NCI-H526 (cell line): ENCODE results near the gene AFMID.
"Not testable (repeated sequence)": the region's sequence is repeated elsewhere in the genome, so short reads cannot be mapped to it uniquely, and the experiment has no call there.

Source experiments
- DNase-seq, 2 experiments: peaks; one replicate each; lab custom pipeline; 2025; lab: John Stamatoyannopoulos, UW

The AFMID gene, protein sequence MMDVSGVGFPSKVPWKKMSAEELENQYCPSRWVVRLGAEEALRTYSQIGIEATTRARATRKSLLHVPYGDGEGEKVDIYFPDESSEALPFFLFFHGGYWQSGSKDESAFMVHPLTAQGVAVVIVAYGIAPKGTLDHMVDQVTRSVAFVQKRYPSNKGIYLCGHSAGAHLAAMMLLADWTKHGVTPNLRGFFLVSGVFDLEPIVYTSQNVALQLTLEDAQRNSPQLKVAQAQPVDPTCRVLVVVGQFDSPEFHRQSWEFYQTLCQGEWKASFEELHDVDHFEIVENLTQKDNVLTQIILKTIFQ

DNA sequence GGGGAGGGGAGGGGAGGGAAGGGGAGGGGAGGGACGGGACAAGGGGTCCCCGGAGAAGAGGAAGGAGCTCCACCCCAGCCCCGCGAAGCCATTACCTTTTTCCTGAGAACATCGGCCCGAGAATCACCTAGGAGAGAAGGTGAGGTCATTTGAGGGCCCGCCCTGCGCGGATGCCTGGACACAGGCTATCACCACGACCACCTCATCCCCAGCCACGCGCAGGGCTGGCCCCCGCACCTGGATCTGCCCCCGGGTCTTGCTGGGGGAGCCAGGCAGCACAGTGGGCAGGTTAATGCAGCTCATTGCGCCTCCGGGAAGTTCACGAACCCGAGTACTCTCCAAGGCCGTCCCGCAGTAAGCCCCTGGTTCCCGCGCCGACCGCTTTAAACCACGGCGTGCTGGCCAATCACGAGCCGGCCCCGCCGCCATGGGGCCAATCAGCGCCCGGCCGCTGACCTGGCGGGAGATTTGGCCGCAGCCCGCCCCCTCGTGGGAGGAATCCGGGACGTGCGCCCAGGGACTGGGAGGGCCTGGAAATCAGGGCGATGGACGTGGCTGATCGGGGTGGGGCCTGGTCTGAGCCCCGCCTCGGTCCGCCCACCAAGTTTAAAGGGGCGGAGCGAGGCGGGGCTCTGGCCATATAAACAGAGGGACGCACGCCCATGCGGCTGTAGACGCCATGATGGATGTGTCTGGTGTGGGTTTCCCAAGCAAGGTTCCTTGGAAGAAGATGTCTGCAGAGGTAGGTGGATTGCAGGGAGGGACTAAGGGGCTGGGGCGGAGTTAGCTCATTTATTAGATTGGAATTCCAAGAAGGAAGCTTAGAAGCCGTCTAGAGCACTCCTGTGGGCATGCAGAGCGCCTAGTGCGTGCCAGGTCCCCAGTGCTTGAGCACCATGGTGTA is at the start of gene AFMID, which contains the start of gene TK1:
AFMID (plus strand) TSS at position 671 of the 904 bp plus-strand sequence; CDS start at position 680, 9 bp downstream.
TK1 (minus strand) TSS at position 361 of the 904 bp plus-strand sequence; CDS start at position 303, 58 bp downstream.
- peak; percentile 88 to 99 for DNase-seq

DNA sequence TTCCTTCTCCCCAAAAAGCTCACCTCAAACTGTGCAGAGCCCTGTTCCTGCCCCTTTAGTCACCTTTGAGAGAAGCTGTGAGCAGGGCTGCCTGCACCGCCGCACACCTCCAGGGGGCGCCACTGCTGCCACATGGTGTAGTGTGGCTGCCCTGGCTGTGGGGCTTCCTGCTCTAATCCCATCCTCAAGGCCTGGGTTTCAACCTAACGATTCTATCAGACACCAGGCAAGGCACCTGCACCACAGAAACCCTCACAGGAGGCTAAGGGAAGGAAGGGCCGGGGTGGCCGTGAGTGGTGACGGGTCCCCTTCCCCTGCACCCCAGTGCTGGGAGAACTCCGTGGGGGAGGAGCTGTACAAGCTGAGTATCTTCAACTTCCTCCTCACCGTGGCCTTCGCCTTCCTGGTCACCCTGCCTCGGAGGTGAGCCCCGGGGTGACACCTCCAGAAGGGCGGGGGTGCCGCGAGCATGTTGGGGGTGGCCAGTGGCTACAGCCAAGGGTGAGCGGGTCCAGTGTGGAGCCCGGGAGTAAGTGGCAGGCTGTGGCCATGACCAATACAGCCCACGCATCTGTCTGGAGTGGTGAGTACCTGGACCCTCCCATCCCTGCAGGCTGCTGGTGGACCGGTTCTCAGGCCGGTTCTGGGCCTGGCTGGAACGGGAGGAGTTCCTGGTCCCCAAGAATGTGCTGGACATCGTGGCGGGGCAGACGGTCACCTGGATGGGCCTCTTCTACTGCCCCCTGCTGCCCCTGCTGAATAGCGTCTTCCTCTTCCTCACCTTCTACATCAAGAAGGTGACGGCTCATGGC is 49.6 kb upstream of the AFMID start:
- DNase-seq = no peak

DNA sequence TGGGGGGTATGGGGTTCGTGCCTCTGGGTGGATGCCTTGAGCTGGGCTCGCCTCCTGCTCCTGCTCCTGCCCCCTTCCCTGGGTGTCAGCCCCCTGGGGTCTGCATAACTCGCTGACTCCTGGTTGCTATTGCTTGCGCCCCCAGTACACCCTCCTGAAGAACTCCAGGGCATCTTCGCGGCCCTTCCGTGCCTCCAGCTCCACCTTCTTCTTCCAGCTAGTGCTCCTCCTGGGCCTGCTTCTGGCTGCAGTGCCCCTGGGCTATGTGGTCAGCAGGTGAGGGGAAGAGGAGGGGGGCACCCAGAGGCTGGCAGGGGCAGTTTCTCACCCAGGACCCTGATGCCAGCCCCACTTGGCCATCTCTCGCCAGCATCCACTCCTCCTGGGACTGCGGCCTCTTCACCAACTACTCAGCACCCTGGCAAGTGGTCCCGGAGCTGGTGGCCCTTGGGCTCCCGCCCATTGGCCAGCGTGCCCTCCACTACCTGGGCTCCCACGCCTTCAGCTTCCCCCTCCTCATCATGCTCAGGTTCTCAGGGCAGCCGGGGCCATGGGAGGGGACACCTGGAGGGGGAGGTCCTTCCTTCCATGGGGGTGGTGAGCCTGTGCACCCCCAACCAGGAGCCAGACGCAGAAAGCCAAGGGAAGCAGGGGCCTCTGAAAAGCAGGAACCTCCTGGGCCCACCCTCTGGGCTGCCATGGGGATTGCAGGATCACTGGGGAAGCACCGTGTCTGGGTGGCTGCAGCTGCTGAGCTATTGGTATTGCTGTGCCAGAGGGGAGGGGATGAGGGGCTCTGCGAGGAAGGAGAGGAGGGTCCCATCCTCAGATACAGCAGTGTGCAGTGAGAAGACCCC is 48.7 kb upstream of the AFMID start:
- no peak for DNase-seq

DNA sequence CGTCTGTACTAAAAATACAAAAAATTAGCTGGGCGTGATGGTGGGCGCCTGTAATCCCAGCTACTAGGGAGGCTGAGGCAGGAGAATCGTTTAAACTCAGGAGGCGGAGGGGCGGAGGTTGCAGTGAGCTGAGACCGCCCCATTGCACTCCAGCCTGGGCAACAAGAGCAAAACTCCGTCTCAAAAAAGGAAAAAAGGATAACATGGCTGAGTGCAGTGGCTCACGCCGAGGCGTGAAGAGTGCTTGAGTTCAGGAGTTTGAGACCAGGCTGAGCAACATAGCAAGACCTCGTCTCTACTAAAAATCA is 47.3 kb upstream of the AFMID start:
- not testable (repeated sequence) for DNase-seq

DNA sequence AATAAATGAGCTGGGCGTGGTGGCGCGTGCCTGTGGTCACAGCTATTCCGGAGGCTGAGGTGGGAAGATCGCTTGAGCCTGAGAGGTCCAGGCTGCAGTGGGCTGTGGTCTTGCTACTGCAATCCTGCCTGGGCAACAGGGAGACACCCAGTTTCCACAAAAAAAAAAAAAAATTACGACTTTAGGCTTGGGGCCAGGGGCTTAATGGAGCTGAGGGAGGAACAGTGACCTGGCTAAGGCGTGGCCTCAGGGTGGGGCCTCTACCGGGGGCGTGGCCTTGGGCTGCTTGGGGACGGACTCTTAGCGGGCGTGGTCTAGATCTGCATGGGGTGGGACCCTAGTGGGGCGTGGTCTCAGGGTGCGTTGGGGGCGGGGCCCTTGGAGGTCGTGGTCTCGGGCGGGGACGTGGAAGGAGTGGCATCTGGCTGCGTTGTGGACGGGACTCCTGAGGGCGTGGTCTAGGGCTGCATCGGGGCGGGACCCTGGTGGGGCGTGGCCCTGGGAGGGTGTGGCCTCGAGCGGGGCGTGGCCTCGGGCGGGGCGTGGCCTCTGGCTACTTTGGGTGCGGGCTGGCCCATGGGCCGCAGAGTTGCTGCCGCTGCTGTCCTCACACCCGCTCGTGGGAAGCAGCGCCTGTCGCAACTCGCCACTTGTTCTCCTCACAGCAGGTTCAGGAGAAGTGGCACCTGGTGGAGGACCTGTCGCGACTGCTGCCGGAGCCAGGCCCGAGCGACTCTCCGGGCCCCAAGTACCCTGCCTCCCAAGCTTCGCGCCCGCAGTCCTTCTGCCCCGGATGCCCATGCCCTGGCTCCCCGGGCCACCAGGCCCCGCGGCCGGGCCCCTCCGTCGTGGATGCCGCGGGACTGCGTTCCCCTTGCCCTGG is 46.8 kb upstream of the AFMID start:
- peak; percentile 93 to 99 for DNase-seq

DNA sequence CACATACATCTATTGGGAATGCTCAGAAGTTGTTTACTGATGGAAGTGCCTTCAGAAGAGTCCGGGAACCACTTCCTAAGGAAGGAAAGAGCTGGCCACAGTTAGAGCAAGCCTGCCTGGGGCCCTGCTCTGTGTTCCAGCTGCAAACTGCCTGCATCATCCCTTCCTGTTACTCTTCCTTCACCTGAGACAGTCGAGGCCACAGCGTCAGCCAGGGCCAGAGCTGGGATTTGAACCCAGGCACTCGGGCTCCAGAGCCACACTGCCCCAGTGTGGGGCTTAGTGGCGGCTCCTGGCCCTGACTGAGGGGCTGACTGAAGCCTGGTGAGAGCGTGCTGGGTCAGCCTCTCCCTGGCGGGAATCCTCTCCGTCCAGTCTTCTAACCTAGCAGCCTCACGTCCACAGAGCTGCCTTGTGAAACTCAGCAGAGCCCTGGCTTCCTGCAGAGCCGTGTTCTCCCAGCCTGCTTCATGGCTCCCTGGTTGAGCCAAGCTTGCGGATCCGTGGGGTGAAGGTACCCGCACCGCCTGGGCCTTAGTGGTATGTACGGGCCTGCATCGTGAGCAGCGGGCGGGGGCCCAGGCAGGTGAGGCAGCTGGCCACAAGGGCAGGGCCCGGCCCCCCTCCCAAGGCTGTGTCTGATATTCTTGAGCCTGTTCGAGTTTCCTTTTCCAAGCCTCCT is 45.6 kb upstream of the AFMID start:
- DNase-seq = no peak

DNA sequence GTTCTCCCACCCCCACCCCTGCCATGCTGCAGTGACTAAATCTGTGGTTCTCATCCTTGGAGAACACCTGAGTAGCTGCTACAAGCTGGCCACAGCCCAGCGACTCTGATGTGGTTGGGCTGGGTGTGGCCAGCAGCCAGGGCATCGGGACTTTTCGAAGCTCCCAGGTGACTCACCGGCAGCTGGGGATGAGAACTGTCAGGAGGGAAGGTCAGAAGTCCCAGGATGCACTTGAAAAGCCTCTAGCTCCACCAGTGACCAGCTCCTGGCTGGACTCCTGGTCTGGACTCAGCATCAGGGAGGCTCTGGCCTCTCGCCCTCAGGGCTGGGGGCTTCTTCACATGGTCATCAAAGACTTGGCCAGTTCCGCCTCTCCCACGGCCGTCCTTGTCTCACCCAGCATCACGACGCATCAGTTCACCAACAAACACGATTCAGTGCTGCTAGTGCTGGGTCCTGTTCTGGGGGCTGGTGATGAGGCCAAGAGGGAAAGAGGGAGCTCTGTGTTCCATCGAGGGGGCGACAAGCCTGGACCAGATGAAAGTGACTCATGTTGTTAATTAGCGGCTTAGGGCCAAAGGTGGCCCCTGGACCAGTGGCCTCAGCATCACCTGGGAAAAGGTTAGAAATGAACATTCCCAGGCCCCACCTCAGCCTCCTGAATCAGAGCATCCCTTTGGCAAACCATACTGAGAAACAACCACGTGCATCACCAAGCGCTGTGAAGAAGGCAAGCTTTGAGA is 44.9 kb upstream of the AFMID start:
- DNase-seq = no peak

DNA sequence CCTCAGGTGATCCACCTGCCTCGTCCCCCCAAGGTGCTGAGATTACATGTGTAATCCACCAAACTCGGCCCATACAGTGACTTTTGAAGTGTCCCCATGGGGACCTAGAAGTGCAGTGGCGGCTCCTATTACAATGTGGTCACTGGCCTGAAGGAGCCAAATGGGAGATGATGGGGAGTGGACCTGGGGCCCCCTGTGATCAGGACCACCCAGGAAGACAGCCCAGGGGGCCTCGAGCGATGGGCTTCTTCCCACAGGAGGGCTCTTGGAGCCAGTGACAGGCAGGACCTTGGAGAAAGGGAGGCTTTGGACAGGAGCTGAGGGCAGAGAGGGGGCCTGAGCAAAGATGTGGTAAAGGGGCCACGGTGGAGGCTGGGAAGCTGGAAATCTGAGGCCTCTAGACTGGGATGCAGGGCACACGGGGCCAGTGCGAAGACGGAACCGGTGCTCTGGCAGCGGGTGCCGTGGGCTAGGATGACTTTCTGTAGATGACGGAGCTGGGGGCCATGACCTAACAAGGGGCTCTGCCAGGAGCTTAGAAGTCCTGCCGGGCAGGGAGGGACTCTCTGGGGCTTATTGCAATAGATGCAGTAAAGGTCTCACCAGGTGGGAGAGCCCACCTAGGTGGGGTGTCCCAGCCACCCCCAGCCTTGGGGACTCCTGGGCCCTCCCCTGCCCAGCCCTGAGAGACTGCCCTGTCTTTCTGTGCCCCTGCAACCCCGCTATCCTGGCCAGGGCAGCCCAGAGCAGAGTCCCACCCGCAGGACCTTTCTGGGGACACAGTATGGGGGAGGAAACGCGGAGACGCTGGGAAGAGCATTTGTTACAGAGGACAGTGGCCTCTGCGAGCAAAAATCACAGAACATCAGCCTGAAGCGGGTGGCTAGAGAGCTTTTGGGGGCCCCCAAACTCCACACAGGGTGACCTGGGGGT is 43.7 kb upstream of the AFMID start:
- no peak for DNase-seq

DNA sequence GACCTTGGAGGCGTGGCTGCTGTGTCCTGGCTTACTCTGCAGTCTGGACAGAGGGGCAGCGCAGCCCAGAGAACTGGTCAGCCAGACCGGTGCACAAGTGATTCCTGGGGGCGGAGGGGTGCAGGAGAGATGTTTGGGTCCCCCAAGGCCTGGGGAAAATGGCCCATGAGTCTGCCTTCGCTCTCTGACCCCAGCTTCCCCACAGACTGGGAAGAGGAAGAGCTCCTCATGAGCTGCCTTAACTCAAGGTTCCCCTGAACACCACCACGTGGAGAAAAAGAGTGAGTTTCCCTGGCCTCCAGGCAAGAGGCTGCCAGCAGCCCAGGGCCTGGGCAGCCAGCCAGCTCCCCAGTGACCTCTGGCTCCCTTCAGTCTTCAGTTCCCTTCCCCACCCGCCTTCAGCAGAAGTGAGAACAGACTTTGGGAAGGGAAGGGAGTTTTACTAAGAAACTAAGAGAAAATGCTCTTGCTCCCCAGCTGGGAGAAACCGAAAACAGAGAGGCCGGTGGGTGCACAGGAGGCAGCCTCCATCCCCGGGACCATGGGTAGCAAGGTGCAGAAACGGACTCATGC is 42.9 kb upstream of the AFMID start:
- DNase-seq = no peak

DNA sequence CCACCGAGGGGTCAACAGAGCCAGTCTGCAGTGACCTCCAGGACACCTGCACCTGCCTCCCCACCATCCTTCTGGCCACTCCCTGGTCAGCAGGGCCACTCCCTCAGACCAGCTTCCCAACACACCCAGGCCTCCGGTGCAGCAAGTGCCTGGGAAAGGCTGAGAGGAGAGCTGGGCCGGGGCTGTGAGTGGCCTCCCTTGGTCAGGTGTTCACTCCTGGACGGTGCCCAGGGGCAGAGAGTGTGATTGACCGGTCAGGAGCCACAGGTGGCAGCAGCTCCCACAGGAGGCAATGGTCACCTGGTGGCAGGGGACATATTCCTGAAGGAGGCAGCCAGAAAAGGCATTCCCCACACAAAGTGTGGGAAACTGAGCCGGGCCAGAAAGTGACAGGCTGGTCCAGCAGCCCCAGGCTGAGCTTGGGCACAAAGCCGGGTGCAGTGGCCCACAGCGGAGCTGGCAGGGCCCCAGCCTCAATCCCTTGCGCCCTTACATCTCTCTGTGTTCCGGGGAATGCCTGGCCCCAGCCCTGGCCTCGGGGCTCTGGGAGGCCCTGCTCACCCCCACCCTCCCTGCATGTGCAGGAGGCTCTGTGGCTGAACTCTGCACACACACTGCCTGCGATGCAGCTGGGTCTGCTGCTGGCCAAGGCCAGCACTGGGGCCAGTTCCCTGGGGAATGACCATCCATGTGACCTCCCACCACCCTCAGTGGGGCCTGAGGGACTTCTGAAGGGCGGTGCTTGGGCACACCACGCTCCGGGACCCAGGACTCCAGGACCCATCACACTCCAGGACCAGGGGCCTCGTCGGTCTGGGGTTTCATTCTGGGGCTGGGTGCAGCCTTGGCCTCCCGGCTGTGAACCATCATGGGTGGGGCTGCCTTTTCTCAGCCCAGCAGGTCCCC is 42.2 kb upstream of the AFMID start:
- no peak for DNase-seq

DNA sequence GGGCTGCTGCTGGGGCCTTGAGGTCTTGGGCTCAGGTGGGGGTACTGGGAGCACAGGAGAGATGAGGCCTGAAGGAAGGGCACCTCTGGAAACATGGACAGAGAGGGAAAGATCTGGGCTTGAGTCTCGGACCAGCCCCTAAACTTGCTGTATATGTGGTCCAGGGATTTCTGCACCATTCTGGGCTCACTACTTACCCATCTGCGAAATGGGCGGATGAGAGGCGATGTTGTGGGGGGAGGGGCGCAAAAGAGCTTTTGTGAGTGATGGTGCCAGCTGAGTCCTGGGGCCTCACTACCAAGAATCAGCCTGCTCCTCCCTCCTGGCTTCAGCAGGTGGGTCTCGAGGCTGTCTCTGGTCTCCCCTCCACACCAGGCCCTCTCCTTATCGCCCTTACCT is 40.7 kb upstream of the AFMID start:
- no peak for DNase-seq

DNA sequence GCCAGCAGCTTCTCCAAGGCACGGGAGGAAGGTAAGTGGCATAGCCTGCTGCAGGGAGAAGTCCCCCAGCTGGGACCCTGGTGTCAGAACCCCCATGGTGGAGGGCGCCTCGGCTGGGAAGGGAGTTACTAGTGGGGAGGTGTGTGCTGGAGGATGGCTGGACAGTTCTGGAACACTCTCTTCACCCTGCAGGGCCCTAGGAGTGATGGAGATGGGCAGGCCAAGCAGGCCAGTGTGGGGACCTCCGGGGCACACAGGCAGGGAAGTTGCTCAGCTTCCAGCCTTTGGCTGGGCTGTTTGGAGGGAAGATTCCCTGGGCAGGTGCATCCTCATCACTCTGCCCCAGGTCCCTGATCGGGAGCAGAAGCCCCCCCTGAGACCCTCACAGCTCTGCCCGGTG is 40.3 kb upstream of the AFMID start:
- DNase-seq = no peak

DNA sequence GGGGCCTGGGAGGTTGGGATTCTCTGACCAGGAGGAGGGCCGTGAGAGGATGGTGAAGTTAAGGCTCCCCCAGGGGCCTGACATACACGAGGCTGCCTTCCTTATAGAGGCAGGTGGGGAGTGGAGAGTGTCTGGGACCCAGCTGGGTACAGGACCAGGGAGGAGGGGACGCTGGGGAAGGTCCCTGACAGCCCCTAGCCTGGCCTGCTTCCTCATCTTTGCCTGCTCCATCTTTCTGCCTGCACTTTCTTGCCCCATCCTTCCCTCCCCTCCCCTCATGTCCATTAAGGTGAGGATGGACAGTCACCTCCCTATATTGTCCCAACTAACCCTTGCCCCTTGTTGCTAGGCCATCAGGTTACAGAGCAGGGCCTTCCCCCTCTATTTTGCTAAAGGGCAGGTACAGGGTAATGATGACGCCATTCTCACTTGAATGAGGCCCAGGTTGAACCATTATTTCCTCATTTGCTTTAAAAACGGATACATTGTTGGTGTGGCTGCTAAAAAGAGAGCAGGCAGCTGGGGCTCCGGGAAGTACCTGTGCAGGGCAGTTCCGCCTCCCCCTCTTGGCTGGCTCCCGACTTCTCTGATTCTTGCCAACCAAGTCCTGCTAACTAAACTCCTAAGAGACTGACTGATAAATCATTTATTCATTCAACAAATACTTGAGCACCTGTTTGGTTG is 39.7 kb upstream of the AFMID start:
- DNase-seq = no peak

DNA sequence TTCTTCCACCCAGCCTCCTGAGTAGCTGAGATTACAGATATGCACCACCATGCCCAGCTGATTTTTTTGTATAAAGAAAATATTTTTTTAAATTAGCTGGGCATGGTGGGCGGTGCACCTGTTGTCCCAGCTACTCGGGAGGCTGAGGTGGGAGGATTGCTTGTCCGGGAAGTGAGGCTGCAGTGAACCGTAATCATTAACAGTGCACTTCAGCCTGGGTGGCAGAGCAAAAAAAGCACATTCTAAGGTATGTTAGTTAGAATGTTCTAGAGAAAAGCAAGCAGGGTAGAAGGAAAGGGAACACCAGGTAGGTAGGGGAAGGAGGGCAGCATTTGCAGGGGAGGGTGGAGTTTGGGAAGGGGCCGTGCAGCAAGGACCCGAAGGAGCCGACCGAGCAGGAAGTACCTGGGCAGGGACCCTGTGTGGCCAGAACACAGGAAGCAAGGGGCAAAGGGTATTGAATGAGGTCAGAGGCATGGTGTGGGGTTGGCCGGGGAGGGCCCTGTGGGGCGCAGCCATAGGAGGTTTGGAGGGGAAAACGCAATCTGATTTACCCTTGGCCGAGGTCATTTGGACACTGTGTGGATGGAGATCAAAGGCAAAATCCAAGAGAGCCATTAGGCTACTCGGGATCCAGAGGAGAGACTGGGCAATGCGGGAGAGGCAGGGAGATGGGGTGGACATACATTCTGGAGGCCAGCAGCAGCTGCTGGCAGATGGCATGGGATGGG is 38.7 kb upstream of the AFMID start:
- DNase-seq = no peak

DNA sequence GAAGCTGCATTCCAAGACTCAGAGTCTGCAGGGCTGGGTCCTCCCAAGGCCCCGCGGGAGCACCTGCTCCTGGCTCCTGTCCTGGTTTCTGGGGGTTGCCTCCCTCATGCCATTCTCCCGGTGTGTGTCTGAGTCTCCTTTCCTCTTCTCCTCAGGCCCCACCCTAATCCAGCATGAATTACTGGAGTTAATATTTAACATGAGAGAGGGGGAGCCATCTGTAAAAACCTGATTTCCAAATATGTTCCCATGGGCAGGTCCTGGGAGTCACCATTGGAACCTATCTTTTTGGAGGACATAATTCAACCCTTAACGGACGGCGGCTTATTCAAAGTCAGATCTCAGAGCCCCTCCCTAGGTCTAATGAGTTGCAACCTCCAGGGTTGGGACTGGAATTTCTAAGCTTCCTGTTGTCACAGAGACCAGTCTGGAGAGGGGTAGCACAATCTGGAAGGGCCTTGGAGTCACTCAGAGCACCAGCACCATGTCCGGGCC is 35.6 kb upstream of the AFMID start:
- DNase-seq = peak in 1 of 2 experiments; percentile 44
